Ecto neural progenitor cell (in vitro differentiated cells): ENCODE results near the gene RIMBP3B.
"Not testable (repeated sequence)": the region's sequence is repeated elsewhere in the genome, so short reads cannot be mapped to it uniquely, and the experiment has no call there.

ENCODE experiments used
- DNase-seq: peaks from one replicate; pipeline ENCODE4 v3.0.0-alpha.2; 2018; ENCODE audit warnings: low spot score

Gene RIMBP3B

DNA sequence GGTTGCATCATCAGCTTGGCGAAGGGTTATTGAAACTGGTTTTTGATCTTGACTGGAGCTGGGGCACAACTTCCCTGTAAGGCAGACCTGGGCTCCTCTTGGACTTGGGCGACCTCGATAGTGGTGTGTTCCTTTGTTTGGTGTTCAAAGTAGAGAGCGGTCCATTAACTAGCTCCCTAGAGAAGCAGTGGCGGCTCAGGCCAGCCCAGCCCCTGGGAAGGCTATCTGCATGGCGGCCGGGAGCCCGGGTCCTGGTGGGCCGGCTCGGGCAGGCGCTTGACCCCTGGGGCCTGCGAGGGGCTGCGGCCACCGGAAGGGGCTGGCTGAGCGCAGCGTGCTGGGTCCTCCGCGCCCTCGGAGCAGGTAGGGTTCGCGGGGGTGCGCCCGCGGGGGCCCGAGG is 32.8 kb downstream of the RIMBP3B start:
- DNase-seq: not testable (repeated sequence)

DNA sequence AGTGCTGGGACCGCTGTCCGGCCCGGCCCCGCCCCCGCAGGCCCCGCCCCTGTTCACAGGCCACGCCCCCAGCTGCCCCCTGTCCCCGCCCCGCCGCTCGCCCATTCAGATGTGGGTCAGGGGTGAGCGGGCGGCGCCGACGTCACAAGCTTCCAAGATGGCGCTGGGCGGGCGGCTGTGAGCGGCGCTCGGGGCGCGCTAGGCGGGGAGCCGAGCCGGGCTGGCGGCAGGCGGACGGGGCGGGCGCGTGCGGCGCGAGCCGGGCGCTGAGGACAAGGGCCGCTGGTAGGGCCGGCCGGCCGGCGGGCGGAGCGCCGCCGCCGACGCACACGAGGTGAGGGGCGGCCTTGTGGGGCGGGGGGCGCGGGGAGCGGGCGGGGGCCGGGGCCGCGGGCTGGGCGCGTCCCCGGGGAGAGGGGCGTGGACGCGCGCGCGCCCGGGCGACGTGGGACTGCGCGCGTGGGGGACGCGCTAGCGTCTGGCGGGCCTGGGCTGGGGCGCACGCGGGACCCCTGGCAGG is 33.7 kb downstream of the RIMBP3B start, which contains the start of gene HIC2:
Gene HIC2 (plus strand): TSS at position 145 of the 520 bp plus-strand sequence. CDS start 25,461 bp downstream, outside the sequence.
- not testable (repeated sequence) for DNase-seq

DNA sequence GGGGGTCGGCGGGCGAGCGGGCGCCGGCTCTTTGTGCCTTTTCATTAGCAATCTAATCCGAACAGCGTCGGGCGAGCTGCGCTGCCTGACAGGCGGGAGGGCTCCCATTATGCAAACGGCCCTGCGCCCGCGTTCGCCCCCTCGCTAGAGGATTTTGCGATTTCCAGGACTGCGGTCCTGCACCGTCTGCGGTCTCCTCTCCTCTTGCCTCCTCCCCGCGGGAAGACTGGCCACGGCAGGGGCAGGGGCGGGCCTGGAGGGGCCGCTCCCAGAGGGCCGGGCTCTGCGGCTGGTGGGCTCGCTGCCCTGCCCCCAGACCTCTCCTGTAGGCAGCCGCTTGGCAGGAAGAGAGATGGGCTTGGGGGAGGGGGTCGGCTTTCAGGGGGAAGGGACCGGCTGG is 34.3 kb downstream of the RIMBP3B start:
- not testable (repeated sequence) for DNase-seq

DNA sequence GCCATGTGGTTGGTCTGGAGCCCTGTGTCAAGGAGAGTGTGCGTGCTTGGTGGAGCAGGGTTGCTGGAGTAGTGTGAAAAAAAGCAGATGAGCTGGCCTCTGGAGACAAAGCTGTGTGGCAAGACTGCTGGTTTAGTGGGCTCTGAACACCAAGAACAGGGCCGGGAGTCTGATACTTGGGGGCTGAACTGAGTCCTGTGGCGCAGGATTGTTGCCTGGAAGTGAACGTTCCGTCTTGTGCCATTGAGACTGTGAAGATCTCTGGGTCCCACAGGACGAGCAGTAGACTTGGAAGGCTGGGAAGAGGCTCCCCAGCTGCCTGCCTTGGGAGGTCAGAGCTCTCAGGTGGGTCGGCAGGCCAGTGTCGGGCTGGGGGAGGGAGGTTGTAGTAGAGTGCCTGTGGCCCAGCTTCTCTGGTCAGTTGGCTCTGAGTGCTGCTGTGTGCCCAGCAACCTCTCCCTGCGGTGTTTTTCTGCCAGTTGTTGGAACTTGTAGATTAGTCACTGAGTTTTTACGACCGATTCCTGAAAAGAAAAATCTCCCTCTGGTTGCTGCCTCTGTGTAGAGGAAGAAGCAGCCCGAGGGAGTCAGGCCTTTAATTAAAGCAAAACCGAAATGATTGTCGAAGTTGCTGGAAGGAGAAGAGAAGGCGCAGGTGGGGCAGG is 35.6 kb downstream of the RIMBP3B start:
- not testable (repeated sequence) for DNase-seq

DNA sequence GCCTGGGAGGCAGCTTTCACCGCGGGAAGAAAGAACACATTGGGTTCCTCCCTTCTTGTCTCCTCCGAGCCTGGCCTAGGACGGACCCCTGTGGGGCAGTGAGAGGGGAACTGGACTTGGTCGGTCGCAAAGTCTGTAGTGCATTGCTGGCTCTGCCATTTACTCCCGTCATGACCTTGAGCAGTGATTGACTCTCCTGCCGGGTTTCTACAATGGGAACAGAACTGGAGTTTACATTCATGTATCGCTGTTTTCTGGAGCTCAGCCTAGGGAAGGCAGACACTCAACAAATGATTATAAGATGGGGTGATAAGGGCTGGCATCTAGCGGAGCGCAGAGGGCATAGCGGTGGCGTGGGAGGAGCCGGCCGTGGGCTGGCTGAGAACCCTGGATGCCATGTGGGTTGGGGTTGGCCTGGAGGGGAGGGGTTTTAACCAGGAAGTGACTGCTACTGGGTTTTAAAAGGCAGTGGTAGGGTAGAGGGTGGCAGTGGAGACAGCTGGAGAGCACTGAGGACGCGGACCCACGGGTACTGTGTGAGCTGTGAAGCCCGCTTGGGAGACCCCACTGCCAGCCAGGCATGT is 36.7 kb downstream of the RIMBP3B start:
- not testable (repeated sequence) for DNase-seq

DNA sequence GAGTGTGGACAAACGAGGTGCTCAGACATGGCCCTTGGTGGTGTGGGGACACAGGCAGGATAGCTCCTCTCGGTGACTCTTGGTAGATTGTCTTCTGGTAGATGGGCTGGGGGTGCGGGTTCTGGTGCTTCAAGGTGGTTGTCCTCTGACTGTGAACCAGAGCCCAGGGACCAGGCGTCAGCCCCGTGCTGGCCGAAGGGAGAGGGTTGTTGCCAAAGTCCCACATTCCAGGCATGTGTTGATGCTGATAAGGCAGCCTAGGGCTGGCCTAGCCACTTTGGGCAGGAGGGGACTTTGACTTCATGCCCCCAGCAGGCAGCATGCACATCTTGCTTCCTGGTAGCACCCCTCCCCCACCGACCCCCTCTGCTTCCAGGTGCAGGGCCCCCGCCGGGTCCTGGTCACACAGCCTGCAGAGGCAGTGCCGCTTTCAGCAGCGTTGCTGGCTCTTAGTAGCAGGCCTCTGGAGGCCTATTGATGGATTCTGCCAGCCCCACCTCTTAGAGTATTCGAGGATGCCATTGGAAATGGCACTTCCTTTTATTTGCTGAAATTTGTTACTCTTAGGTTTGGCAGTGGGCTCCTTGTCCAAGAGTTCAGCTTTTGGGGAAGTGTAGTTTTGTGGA is 40.6 kb downstream of the RIMBP3B start:
- not testable (repeated sequence) for DNase-seq

DNA sequence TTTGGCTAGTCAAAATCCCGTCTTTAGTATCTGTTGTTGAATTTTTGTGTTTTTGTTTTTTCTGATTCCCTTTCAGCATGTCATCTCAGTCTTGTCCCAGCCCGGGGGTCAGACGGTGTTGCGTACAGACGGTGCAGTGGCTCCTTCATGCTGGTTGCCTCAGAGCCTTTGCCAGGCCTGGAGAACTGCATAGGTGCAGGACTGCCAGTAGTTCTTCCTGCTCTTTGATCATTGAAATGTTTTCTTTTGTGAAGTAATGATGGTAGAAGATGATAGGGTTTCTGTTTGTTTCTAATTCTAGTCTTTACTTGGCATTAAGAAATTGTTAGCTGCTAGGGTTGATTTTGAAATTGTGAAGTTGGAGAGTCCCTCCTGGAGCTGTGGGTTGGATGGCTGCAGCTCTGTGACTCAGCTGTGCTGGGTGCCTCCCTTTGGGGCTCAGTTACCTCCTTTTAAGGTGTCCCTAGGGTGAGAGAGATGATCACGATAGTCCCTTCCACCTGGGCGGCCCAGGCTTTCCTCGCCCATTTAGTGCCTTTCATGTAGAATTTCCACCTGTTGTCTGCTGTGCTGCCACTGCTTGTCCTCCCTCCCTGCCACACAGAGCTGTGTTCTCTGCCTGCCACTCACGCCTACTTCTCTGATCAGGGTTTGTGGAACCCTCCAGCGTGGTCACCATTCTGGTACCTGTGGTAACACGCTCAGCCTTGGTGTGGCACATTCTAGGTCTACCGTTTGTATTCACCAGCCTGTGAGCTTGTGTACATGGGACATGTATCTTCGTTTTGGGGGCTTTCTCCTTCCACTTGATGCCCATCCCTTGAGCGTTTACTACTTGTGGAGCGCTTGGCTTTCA is 51.1 kb downstream of the RIMBP3B start:
- not testable (repeated sequence) for DNase-seq

DNA sequence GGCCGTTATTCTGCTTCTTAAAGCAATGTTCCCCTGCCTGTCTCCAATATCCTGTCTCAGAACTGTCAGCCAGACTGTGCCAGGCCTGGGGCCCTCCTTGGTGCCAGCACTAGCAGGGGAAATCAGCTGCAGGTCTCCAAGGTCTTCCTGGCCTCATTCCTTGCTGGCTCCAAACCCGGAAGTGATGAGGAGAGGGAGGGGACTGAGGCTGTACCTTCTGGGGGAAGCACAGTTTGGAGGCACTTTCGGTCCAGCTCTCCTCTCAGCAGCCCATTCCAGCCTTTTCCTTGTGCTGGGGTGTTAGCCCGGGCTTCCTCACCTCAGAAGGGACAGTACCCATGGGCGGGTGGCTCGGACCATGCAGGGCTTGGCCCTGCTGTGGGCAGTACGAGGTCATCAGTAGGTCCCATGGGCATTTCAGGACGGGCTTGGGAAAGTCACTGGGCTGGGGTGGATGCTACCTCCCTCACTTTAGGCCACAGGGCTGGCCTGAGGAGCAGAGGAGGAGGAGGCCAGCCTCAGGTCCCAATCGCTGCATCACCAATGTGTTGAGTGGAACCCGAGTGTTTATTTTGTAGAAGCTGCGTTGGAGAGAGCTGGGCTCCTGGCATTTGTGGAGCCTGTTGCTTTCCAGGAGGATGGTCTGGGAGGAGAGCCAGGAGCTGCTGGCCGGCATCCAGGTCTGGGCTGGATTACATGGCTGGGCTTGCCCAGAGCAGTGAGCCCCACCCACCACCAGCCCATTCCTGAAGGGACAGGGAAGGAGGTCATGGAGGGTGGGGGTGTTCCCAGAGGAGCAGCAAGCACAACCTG is 52.7 kb downstream of the RIMBP3B start:
- DNase-seq: not testable (repeated sequence)

DNA sequence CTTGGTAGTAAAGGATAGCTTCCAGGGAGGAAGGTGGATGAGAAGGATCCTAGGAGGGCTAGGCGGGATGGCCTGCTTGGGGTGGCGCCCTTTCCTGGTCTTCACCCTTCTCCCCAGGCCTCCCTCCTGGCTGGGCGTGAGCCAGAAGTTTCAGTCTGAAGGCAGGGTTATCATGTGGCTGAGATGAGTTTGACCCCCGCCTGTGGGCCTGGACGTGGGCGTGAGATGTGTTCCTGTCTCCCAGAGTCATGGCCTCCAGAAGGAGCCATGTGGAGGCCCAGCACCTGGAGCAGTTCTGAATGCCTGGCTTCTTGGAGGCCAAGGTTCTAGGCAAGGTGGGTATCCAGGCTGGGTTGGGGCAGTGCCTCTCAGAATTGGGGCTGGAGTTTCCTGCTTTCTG is 54.5 kb downstream of the RIMBP3B start:
- DNase-seq: not testable (repeated sequence)
